NCI-H146 treated with DMSO at 0.1 percent for 48 hours (cell line): Measurements from ENCODE around the gene ABHD8.

Source experiments
- DNase-seq: peaks from one replicate; lab custom pipeline; 2025; ENCODE audit not compliant: unreplicated experiment; lab: John Stamatoyannopoulos, UW

Gene ABHD8

GRCh38 chr19:17268754-17269153 is 34.5 kb downstream of the ABHD8 start:
- DNase-seq = no peak

DNA sequence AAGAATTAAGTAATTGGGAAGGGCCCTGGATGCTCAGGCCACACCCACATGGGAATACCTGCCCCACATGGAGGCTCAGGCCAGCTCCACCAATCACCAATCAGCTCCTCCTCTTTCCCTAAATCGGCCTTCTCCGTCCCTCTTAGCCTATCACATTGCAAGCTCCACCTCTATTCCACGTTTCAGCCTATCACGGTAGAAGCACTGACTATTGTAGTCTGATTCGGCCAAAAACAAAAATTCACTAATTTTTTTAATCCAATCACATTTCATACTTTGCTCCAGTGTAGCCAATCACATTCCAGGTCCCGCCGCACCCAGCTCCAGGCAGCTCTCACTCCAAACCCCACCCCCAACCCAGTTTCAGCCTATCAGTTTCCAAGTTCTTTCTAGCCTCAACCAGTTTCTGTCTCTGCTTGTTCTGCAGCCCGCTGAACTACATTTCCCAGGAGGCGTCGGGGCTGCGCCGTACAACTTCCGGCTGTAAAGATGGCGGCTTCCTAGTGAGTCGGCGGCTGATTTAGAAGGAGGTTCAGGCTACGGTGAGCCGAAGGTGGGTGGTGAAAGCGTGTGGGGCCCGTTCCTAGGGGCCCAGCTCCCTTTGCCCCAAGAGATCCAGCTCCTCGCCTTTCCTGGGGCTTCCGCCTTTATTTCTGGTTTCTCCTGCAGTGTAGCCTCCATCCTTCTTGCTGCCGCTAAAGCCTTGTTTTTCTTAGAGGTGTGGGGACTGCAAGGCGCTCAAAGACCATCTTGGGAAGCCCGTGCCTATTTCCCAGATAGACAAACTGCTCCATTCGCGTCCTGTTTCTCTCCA is 36.0 kb downstream of the ABHD8 start, which contains the start of gene BABAM1:
Gene BABAM1 (plus strand): TSS at position 469 of the 814 bp plus-strand sequence. CDS start 1,364 bp downstream, outside the sequence.
- DNase-seq = peak; percentile 99

DNA sequence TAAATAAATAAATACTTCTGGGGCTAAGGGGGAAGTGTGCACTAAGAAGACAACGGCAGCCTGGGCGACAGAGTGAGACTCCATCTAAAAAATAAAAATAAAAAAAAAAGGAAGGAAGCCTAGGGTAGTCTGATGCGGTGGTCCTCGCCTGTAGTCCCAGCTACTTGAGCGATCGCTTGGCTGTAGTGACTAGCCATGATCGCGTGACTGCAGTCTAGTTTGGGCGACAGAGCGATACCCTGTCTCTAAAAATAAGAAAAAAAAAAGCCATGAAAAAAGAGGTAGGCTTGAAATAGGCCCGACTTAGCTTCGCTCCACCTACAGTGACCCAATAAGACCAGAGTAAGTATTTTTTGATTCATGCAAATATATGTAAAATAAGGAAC is 36.6 kb downstream of the ABHD8 start:
- DNase-seq = no peak

DNA sequence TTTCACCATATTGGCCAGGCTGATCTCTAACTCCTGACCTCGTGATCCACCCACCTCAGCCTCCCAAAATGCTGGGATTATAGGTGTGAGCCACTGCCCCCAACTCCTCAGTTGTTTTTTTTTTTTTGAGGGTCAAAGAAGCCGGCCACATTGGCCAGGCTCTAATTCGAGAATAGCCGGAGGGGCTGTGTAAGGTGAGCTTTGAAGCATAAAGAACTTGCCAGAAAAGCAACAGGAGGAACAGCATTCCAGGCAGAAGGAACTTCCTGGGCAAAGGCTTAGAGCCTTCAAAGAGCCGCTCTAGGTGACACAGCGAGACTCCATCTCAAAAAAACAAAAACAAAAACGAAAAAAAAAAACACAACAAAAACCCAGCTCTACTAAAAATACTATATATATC is 37.2 kb downstream of the ABHD8 start:
- no peak for DNase-seq

DNA sequence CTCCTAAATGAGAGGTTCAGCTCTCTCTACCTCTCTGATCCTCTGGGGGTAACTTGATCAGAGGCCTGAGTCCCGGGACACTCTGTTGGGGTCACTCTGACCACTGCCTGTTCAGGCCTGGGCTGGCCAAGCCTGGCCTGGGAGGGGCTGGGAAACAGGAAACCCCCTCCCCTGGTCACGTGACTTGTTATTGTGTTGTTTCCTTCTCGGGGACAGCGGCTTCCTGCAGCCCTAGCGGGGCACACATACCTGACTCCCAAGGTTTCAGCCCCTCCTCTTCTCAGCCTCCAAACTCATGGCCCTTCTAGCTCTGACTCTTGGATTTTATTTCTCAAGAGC is 38.6 kb downstream of the ABHD8 start, which contains the start of gene USHBP1:
Gene USHBP1 (minus strand): TSS at position 105 of the 339 bp plus-strand sequence. CDS start 446 bp downstream, outside the sequence.
- DNase-seq = no peak

- no peak for DNase-seq
Observed at GRCh38 chr19:17263712-17264640, 39.2 kb downstream of the ABHD8 start.

- DNase-seq = no peak
Observed at GRCh38 chr19:17262557-17262956, 40.7 kb downstream of the ABHD8 start.

DNA sequence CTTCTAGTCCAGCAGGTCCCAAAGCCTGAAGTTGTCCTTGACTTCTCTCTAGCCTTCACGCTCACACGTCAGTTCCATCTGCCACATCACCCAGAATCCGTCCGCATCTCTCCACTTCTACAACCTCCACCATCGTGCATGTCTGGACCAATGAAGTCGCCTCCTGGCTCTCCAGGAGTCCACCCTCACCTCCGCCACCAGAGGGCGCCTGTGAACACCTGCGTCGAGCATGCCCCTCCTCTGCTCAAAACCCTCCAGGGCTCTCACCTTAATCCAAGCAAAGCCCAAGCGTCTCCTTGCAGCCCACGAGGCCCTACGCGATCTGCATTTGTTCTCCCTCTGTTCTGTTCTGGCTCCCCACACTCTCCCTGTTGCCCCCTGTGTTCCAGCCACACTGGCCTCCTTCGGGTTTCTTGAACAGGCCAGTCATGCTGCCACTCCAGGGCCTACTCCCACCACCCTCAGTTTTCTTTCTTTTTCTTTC is 42.3 kb downstream of the ABHD8 start:
- peak; percentile 86 for DNase-seq

- no peak for DNase-seq
Observed at GRCh38 chr19:17259934-17260333, 43.3 kb downstream of the ABHD8 start.

DNA sequence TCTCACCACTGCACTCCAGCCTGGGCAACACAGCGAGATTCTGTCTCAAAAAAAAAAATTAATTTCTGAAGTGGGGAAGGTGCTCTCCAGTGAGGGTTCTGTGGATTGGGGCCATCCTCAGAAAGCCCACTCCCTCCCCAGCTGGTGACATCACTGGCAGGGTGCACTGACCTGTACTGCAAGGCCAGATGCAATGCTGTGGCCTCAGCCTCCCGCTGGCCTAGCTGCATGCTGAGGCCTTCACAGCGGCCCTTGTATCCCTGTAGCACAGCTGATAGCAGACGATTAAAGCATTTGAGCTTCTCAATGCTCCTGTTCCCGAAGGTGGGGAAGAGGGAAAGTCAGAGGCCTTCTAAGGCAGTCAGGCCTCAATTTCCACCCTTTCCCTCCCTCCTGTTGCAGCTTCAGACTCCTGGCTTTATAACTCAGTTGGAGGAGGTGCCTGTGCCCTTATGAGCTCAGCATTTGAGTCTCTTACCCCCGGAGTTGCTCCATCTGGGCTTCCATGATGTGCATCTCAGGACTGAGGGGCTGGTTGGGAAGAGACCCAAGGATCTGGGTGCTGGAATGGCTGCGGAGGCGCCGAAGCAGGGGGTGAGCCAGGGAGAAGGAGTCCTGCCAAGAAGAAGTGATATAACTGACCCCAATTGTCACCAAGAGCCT is 44.0 kb downstream of the ABHD8 start:
- no peak for DNase-seq

DNA sequence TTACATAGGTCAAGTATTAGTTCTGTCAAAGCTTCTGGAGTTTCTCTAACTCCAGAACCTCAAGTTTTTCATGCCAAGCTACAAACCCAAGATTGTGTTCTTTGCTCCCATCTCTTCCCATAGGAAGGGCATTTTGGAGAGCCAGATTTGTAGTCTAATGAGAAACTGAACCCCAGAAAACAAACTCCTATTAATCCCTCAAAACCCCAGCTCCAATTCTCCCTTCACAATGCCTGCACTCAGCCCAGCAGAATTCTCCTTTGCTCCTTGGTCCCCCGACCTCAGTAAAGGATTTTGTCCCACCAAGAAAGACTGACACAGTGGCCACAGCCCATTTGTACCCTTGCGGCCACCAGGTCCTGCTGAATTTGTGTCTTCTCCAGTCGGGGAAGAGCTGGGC is 47.1 kb downstream of the ABHD8 start:
- no peak for DNase-seq

DNA sequence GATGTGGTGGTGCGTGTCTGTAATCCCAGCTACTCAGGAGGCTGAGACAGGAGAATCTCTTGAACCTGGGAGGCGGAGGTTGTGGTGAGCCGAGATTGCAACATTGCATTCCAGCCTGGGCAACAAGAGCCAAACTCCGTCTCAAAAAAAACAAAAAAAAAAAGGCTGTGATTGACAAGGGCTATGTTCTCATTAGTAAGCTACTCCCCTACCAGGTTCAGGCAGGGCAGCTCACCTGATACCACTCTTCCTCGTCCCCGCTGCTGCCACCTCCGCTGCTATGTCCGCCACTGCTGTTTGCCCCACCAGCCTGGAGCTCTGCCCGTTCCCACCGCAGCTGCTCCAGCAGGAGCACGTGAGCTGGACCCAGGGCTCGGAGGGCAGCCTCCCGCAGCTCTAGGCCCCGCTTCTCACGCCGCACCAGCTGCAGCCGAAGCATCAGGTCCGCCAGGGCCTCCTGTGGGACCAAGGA is 48.0 kb downstream of the ABHD8 start:
- peak; percentile 59 for DNase-seq

DNA sequence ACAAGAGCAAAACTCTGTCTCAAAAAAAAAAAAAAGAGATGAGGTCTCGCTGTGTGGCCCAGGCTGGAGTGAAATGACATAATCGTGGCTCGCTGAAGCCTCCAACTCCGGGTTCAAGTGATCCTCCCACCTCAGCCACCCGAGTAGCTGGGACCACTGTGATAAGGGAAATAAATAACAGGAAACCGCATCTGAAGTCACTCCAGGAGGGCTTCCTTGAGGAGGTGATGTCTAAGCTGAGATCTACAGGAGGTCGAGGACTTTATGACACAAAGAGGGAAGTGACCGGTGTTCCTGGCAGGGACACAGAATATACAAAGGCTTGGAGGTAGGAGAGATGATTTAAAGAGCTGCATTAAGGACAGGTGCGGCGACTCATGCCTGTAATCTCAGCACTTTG is 48.6 kb downstream of the ABHD8 start:
- no peak for DNase-seq

DNA sequence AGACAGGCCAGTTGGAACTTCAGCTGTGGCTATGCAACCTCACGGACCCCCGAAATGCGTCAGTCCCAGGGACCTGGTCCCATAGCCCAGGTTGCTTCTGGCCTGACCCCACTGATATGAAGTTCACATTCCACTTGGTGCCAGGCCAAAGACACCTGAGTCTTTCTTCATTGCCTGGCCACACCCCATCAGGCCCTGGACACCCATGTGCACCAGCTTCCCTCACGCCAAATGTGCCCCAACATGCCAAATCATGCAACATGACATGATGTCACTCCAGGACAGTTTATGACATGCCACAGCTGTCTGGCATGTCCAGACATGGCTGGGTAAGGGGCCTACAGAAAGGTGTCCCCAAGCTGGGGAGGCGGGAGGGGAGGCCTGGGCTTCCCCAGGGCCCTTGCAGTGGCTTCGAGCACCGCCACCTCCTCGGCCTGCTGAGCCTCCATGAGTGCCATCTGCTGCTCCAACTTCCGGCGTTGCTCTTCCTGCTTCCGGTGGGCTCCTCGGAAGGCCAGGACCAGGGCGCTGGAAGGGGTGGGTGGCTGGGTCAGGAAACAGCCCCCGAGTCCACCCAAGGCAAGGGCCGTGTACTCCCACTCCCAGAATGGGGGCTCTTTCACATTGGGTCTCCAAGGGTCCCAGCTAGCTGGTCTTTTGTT is 53.2 kb downstream of the ABHD8 start:
- no peak for DNase-seq

GRCh38 chr19:17248011-17248776 is 55.0 kb downstream of the ABHD8 start:
- peak; percentile 64 for DNase-seq

DNA sequence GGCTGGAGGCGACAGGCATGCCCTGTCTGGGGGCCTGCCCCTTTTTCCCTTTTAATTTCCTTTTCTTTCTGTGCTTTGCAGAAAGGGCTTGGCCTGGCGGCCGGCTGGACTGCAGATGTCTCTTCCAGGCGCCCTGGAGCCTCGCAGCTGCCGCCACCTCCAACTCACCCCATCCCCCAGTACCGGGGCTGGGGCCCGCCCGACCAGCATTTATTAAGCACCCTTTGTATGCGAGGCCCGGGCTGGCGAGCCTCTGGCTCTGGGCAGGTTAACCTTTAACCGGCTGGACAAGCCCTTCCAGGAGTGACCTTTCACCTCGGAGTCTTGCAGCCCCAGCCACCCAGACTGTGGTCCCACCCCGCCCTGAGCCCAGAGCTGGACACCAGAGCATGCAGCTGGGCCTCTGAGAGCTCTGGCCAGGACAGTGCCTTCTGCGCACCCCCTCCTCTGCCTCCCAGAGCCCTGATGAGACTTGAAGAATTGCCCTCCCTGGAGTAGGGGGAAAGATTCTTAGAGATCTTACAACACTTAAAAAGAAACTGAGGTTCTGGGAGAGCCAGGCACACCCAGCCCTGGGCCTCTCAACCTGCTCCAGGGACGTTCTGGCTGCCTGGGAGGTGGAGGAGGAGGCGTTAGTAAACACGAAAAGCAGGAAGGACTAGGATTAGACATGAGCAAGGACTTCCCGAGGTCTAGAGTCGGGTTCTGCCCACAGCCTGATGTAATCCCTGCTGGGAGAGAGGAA is 56.4 kb downstream of the ABHD8 start:
- DNase-seq = peak; percentile 82

- DNase-seq = no peak
Observed at GRCh38 chr19:17245535-17245984, 57.7 kb downstream of the ABHD8 start, which contains the start of gene NR2F6. NR2F6 (minus strand) TSS chr19:17245919; CDS start chr19:17245220, 699 bp downstream.

- DNase-seq = no peak
Observed at GRCh38 chr19:17244618-17245534, 58.3 kb downstream of the ABHD8 start.
